Ammon's horn (tissue), 1 donor: Measurements from ENCODE around the gene LRTM2.

Experiments
- DNase-seq: peaks from one replicate; pipeline ENCODE4 v3.0.0-alpha.2; 2016; ENCODE audit warnings: low spot score

Gene LRTM2

GRCh38 chr12:1842183-1842904, 22.0 kb downstream of the LRTM2 start:
- DNase-seq: no peak

GRCh38 chr12:1842905-1843640, 22.7 kb downstream of the LRTM2 start:
- no peak for DNase-seq

- no peak for DNase-seq
Observed at GRCh38 chr12:1843641-1844005, 23.3 kb downstream of the LRTM2 start.

- no peak for DNase-seq
Observed at GRCh38 chr12:1844223-1844622, 23.9 kb downstream of the LRTM2 start.

GRCh38 chr12:1844661-1845409, 24.5 kb downstream of the LRTM2 start:
- DNase-seq: no peak

GRCh38 chr12:1845427-1845826, 25.1 kb downstream of the LRTM2 start:
- DNase-seq: no peak

GRCh38 chr12:1845886-1846285, 25.5 kb downstream of the LRTM2 start:
- no peak for DNase-seq

GRCh38 chr12:1846421-1847405, 26.3 kb downstream of the LRTM2 start:
- DNase-seq: no peak

GRCh38 chr12:1847411-1847810, 27.0 kb downstream of the LRTM2 start:
- DNase-seq: no peak

- DNase-seq: no peak
Observed at GRCh38 chr12:1848146-1848545, 27.8 kb downstream of the LRTM2 start.

GRCh38 chr12:1848745-1849144, 28.4 kb downstream of the LRTM2 start:
- DNase-seq: no peak

- no peak for DNase-seq
Observed at GRCh38 chr12:1851151-1851701, 30.9 kb downstream of the LRTM2 start.

GRCh38 chr12:1852076-1852475, 31.7 kb downstream of the LRTM2 start:
- DNase-seq: no peak

- no peak for DNase-seq
Observed at GRCh38 chr12:1853716-1854115, 33.4 kb downstream of the LRTM2 start.

GRCh38 chr12:1855241-1855640, 34.9 kb downstream of the LRTM2 start:
- DNase-seq: no peak

GRCh38 chr12:1857086-1857485, 36.7 kb downstream of the LRTM2 start:
- no peak for DNase-seq

GRCh38 chr12:1857821-1858220, 37.5 kb downstream of the LRTM2 start:
- no peak for DNase-seq

- DNase-seq: no peak
Observed at GRCh38 chr12:1858456-1858855, 38.1 kb downstream of the LRTM2 start.

- no peak for DNase-seq
Observed at GRCh38 chr12:1859643-1860042, 39.3 kb downstream of the LRTM2 start.

- DNase-seq: no peak
Observed at GRCh38 chr12:1862973-1863372, 42.6 kb downstream of the LRTM2 start.

GRCh38 chr12:1863823-1864222, 43.5 kb downstream of the LRTM2 start:
- no peak for DNase-seq
